ENCODE data around the gene FRAT2.
A peak's percentile ranks its signal among the peaks of the same experiment; 100 is the strongest.
"Not testable (repeated sequence)": the region's sequence is repeated elsewhere in the genome, so short reads cannot be mapped to it uniquely, and the experiment has no call there.

The FRAT2 gene

DNA sequence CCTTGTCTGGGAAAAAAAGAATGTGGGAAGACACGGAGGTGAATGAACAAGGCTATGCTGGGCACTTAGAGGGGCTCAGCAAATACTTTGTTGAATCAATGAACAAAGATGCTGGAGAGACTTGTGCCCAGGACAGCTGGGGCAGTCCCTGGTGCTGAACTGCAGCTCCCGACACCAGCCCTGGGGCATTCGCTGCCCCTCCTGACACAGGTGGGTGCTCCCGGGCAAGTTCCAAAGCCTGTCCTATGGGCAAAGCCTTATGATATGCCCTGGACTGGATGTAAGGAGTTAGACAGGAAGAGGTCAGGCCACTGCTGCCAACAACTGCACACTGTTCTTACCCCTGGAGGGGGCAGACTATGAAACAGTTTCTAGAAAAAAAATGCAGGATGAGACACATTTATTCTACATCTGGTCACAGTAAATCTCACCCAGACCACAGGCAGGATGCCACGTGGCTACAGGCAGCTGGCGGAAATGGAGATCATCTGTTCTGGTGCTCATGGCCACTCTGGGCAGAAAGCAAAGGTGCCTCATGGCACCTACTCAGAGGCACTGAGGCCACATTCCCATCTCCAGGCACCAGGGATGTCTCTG is 21.9 kb upstream of the FRAT2 start:
- FAIRE-seq: no peak

DNA sequence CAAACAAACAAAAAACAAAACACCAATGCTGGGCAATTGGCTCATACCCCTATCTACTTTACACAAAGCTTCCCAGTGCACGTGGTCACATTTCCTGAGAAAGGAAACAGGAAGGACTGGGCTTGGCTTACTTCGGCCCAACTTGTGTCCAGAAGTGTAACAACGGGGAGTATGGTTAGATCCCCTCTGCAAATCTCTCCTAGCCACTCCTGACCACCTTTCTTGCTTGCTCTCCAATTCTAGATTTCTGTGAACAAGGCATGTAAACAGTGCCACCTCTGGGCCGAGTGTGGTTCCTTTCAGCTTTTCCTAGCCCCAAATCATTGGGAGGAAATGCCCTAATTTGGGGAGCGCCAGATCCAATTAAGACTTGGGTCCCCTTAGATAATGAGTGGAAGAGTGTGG is 21.0 kb upstream of the FRAT2 start:
- FAIRE-seq: no peak

DNA sequence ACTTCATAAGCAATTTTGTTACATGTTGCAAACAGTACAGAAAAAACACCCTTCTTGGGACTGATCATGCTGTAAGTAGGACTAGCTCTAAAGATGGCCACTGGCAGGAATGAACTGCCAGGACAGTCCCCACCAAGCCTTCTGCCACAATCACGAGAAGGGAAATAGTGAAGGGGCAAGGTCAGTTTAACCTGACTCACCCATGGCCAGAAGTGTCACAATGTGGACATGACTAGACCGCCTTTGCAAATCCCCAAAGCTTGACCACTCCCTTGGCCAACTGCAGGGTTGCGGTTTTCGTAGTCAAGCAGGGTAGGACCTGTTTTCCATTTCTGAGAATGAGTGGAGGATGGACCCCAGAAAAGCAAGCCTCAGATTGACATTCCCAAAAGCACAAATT is 19.4 kb upstream of the FRAT2 start:
- FAIRE-seq: no peak

DNA sequence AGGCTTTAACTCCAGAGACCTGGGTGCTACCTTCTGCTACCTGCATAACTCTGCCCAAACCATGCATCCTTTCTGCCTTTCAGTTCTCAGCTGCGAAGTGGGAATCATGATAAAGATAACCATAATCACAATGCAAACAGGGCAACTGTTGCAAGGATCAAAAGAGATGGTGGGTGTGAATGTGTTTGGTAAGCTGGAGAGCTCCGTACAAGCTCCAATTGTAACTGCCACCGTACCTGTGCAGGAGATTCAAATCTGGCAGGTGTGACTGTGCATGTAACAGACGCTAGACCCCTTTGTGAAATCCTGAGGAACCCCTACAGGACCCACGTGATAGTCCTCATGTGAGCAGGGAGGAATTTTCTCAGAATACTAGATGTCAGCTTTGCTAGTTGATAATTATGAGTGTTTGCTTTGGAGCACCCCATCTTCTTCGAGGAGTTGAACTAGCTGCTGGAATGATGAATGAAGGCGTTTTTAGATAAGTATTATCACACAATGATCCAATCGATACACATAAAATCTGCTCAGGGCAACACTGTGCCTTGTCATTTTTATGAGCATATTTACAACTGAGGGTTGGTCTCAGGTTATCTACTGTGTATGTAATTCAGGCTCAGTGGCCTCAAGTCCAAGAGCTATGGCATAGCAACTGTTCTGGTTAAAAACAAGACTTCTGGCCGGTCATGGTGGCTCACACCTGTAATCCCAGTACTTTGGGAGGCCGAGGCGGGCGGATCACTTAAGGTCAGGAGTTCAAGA is 15.4 kb upstream of the FRAT2 start:
- FAIRE-seq: no peak

DNA sequence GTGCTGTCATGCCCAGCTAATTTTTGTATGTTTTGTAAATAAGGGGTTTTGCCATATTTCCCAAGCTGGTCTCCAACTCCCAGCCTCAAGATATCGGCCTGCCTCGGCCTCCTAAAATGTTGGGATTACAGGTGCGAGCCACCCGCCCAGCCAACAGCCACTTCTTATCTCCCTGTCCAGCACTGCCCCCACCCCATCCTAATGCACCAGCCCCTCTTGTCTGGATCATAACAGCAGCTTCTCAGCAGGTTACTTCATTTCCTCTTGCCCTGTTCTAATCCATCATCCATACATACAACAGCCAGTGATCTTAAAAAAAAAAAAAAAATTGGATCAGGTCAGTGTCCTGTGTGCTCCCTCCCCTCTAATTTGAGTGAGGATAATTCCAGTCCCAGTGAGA is 12.8 kb upstream of the FRAT2 start:
- no peak for FAIRE-seq

DNA sequence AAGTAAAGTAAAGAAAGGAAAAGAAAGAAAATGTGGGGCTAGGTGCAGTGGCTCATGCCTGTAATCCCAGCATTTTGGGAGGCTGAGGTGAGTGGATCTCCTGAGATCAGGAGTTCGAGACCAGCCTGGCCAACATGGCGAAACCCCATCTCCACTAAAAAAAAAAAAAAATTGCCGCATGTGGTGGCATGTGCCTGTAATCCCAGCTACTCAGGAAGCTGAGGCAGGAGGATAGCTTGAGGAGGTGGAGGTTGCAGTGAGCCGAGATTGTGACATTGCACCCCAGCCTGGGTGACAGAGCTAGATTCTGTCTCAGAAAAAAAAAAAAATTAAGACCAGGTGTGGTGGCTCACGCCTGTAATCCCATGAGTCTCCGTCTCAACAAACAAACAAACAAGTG is 9.1 kb upstream of the FRAT2 start:
- FAIRE-seq: not testable (repeated sequence)

DNA sequence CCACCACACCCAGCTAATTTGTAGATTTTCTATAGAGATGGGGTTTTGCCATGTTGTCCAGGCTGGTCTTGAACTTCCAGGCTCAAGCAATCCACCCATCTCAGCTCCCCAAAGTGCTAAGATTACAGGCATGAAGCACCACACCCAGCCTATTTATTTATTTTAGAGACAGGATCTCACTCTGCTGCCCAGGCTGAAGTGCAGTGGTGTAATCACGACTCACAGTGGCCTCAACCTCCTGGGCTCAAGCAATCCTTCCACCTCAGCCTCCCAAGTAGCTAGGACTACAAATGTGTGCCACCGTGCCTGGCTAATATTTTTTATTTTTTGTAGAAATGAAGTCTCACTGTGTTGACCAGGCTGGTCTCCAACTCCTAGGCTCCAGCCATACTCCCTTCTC is 6.9 kb upstream of the FRAT2 start:
- no peak for FAIRE-seq

DNA sequence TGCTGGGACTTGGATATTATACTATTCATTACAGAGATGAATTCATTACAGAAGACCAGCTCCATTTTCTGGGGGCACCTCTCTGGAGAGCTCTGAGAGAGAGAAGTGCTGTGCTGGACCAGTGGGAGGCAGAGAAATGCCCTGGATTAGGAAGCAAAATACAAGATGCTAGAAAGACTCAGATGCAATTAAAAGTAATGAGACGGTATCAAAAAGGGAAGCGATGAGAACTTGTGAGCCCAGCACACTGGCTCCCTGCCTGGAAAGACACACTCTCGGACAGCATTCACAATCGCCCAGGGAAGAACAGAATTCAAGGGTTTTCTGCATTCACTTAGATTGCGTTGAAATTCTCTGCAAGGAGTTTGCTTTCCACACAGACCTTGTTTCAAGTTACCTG is 3.5 kb upstream of the FRAT2 start:
- no peak for FAIRE-seq

DNA sequence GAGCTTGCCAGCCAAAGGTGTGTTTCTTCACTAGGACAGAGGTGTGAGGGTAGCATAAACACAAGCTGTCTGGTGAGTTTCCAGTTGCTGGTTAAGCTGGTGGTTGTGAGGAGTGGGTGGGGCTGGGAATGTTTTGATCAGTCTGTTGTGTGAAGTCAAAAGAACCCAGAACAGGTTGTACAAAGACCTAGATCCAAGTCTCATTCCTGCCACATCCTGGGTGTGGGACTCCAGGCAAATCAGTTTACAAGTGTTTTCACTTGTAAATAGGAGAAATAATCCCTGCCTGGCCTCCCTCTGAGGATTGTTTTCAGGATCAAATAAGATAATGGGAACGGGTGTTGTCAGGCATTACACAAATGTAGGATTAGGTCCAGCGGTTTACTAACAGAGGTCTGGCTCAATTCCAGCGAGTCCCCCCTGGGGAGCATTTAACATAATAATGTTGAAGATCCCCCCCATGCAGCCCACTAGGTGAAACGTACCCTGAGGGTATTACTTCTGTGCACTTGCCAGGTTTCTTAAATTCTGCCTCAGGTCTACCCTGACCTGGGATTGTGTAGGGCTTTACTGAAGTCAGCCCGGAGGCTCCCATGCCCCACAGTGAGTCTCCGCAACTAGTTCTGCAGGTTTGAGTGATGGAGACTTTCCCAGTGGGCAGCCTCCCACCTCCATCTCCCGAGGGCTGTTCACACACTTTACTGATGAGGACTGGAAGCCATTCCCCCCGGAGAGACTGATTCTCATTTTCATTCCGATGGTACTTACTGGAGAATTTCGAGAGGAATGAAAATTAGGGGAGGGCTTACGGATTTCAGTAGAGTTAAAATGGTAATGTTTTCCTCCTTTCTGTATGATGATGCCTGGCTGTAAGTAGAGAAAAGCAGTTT is 2.7 kb upstream of the FRAT2 start:
- FAIRE-seq: no peak

DNA sequence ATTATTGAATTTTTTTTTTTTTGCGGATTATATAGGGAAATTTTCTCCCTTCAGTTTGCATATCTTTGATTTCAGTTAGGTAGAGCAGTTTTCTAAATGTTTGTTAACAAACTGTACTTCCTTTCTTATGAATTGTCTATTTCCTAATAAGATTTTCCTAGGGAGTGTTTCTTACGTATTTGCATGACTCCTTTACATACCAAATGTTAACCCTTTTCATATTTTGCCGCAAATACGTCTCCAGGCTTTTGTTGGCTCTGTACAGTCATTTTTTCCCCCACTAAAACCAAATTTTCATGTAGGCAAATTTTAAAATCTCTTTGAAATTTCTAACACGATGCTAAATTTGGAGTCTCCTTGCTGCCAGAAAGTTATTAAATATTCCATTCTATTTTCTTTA is 1.9 kb upstream of the FRAT2 start:
- FAIRE-seq: no peak

DNA sequence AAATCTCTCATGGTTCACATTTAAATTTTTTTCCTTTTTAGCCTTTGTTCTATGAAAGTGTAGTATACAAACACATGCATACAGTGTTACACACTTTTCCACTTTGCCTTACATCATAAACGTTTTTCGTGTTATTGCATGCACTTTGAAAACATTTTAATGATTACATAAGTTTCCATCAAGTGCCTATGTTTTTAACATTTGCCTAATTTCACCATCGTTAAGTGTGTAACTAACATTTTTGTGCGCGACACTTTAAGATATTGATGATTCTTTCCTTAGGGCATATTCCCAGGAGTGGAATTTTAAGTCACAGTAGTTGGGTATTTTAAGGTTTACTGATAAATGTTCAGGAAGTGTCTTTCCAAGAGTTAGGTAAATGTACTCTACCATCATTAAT is 1.5 kb upstream of the FRAT2 start:
- FAIRE-seq: peak; percentile 4

DNA sequence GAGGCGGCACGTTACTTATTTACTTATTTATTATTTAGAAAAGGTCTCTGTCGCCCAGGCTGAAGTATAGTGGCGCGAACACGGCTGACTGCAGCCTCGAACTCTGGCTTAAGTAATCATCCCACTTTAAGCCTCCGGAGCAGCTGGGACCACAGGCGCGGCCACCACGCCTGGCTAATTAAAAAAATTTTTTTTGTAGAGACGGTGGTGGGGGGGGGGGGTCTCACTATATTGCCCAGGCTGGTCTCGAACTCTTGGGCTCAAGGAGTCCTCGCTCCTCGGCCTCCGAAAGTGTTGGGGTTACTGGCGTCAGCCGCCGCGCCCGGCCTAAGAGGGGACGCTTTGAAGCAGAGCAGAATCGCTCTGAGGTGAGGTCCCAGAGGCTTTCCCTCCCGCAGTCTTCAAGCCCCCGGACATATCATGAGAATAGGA is 675 bp upstream of the FRAT2 start:
- FAIRE-seq: no peak

DNA sequence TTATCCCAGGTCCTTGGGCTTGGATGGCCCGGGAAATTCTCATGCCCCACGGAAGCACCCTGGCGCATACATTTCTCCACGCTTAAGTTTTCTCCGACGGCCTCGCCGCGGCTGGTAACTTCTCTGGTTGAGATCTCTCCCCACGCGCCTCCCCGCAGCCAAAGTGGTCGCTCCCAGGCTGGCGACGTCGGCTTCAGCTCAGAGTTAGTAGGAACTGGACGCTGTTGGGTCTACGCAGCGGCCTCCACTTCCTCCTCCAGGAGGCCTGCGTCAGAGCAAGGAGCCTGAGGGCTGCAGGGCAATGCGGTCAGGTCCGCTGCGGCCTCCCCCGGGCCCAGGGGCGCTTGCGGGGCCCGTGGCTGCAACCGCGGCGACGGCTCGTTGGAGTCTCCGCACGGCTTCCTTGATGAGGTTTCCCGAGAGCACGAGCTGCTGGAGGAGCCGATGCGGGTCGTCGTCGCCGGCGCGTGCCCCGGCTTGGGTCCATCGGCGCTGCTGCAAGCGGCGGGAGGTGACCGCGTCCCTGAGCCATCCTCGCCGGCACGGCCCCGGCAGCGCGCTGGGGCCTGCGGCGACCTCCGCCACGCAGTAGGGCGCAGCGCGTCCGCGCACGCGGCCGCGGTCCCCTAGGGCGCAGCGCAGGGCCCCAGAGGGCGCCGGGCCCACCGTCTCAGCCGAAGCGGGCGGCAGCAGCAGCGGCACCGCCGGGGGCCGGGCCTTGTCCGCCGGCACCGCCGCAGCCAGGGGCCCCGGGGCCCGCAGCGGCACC is 744 bp downstream of the FRAT2 start:
- no peak for FAIRE-seq

DNA sequence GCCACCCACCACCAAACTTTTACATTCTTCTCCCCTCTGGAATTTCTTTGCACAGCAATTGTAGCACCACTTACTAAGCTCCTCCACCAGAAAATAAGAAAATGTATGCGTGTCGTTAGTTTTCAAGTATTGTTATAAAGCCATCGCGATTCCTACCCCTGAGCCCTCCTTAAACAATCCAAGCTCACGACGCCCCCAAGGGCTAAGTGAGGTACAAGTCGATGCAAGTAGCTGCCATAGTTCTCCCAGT is 1.3 kb downstream of the FRAT2 start:
- no peak for FAIRE-seq

DNA sequence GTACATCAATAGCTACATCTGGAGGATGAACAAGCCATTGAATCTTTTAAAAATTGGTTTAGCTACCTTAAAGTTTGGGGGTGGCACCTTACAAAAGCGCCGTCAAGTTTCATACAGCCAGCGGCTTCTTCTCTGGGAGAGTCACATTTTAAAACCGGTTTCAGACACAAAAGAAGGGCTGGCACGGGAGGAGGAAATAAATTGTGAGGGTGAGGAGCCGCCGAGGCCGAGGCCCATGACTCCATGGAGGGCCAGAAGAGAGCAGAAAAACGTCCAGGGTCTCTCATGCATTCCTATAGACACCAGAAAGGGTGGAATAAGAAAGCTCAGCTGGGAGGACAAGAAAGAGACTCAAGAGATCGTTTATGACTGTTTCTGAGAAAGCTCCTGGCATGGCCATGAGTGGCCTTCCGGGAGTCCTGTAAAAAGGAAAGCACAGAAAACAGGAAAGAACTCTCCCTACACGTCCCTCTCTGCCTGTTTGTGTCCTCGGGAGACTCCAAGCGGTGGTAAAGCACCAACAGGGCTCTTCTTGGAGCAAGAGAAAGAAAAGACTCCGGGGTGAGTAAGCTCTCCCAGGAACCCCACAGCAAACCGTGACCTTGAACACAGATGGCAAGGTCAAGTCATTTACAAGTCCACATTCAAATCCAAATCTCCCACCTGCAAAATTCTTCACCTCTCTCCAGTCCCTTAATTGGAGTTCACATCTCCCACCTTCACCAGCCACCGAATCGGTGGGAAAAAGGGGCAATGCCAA is 1.8 kb downstream of the FRAT2 start:
- FAIRE-seq: no peak

DNA sequence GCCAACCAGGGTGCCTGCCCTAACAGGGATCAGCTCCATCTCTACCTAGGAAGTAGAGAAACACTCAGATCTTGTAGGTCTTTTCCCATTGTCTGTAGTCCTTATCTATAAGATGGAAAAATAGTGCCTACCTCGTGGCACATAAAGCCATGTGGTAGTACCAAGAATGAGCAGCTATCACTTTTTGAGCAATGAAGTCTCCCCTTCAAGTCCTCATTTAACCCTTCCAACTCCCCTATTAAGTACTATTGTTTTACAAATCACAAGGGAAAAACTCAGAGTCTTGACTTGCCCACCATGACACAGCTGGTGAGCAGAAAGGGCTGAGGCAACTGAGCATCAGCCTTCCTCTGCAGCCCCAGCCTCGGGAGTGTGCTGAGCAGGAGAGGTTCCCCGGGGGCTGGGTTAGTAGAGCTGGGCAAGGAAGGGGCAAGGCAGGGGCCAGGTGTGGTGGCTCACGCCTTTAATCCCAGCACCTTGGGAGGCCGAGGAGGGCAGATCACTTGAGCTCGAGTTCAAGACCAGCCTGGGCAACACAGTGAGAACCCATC is 3.3 kb downstream of the FRAT2 start:
- no peak for FAIRE-seq

DNA sequence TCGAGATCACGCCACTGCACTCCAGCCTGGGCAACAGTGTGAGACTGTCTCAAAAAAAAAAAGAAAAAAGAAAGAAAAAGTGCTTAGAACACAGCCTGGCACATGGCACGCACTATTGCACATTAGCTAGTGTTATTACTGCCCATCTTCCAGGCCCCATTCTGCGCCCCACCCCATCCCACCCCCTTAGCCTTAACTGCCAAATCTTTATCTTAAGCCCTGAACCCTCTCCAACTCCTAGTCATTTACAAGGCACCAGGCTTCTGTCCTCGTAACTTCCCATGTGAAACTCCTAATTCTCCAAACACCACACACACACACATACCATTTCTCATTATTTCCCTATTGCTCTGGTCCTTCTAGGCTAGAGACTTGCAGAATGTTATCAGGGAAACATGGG is 4.8 kb downstream of the FRAT2 start:
- no peak for FAIRE-seq

DNA sequence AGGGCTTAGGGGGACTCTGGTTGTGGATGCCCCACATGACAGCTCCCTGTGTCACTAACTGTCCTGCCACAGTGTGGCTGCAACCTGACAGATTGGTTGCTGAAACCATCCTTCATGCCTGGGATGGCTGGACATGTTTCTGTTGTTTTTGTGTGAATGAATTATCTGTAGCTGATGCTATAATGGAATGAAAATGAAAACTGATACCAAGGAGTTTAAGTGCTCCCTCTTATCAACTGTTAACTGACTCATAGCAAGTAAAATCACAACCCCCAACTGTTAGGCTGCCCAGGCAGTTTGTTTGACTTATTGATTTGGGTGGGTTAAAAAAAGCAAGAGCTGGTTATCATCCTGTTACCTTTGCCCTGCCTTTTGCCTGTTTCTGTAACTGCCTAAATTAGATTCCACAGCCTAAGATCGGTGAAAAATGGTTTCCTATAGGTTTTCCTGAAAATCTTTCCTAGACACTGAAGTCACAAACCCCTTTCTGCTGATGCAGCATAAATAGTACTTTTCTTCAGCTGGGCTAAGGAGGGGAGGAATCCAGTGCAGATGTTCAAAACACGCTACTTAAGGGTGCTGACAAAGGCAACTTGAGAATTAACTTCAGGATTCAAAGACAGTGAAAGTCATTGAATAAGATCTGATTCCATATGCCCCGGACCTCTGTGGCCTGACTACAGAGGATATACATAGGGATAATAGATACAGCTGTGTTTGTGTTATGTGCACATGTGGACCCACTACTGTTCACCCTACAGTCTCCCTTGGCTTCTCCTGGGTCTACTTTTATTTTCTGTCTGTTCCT is 5.7 kb downstream of the FRAT2 start:
- FAIRE-seq: no peak

DNA sequence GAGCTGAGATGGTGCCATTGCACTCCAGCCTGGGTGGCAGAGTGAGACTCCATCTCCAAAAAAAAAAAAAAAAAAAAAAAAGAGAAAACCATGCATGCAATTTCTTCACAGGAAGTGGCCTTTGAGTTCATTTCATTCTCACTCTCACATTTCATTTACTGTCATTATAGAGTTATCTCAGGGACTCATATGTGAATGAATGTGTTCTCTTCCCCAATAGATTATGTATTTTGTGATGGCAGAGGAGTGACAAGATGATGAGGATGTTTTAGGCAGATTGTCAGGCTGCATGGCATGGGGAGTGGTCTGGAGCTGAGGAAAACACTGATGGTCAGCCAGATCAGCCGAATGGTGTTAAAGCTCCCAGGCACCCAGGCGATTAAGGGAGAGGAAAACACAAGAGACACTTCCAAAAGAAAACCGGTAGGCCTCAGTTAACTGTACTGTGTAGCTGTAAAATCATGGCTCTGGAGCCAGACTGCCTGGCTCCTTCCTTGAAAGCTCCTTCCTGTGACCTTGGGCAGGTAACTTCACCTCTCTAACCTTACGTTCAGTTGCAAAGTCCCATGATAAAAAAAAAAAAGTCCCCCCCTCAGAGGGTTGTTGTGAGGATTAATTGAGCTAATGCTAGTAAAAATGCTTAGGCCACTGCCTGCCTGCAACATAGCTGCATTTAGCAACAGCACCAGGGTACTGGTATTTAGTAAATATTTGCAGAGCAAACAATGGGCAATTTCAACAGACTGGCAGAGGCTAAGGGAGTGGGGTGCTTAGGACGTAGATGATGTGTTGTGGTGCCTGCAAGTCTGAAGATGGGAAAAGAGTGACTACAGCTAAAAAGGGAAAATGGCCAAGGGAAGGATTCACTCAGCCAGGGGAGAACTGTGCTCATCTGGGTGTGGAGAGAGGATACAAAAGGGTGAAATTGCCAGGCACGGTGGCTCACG is 6.9 kb downstream of the FRAT2 start:
- FAIRE-seq: no peak

DNA sequence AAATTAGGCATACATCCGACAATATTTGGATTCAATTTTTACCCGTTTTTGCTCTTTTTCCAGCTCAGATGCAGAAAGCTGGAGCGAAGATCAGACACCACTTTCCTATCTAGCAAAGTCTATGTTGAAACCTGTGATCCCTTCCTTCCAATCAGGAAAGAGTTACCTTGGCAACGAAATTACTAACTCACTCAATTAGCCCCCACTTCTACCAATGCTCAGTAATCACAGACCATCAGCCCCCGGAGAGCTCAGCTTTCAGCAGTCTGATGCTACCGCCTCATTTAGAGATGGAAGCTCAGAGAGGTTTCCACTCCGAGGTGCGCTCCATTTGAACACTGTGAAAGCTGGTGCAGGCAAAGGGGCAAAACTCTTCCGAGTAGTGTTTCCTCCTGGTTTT is 8.8 kb downstream of the FRAT2 start:
- FAIRE-seq: no peak
